AG09319 (cell line): Measurements from ENCODE around the gene FGD5.

Experiments used
- DNase-seq: peaks from one replicate; pipeline ENCODE4 v3.0.0-alpha.2; 2010; ENCODE audit warnings: low read depth; ENCODE audit errors: extremely low read depth
- CTCF ChIP-seq: IDR thresholded peaks from 2 replicates; pipeline ENCODE4 v1.5.1; 2011; ENCODE audit warnings: low read depth, mild to moderate bottlenecking, inconsistent platforms, low read length, moderate library complexity

Gene FGD5

GRCh38 chr3:14820156-14820555, 1.4 kb downstream of the FGD5 start:
- DNase-seq = no peak
- no peak for TF ChIP-seq CTCF

- no peak for DNase-seq
- TF ChIP-seq CTCF = no peak
Observed at GRCh38 chr3:14821151-14821550, 2.4 kb downstream of the FGD5 start.

- TF ChIP-seq CTCF = no peak
- DNase-seq = no peak
Observed at GRCh38 chr3:14822134-14822533, 3.4 kb downstream of the FGD5 start.

- no peak for TF ChIP-seq CTCF
Observed at GRCh38 chr3:14822670-14823390, 4.1 kb downstream of the FGD5 start.

GRCh38 chr3:14823393-14823792, 4.6 kb downstream of the FGD5 start:
- DNase-seq = no peak
- TF ChIP-seq CTCF = no peak

More at GRCh38 chr3:14822670-14823390, 4.1 kb downstream of the FGD5 start:
- DNase-seq = no peak

GRCh38 chr3:14823910-14824629, 5.3 kb downstream of the FGD5 start:
- no peak for DNase-seq
- no peak for TF ChIP-seq CTCF

GRCh38 chr3:14824646-14825045, 5.9 kb downstream of the FGD5 start:
- TF ChIP-seq CTCF = no peak
- DNase-seq = no peak
